HG02981 (cell line): ENCODE data around the gene MMP13.
"Not testable (repeated sequence)": the region's sequence is repeated elsewhere in the genome, so short reads cannot be mapped to it uniquely, and the experiment has no call there.

Source experiments
- ATAC-seq: cut with Tn5 transposase; IDR thresholded peaks from one replicate; pipeline ENCODE4 v1.9.1; 2021; ENCODE audit warnings: mild to moderate bottlenecking, moderate library complexity; ENCODE audit not compliant: unreplicated experiment

The MMP13 gene

GRCh38 chr11:102936864-102937509 lies 18.5 kb downstream of the MMP13 start:
- no peak for ATAC-seq

- ATAC-seq: no peak
Measured at GRCh38 chr11:102935514-102935913, 20.0 kb downstream of the MMP13 start.

- no peak for ATAC-seq
Measured at GRCh38 chr11:102934735-102935134, 20.8 kb downstream of the MMP13 start.

DNA sequence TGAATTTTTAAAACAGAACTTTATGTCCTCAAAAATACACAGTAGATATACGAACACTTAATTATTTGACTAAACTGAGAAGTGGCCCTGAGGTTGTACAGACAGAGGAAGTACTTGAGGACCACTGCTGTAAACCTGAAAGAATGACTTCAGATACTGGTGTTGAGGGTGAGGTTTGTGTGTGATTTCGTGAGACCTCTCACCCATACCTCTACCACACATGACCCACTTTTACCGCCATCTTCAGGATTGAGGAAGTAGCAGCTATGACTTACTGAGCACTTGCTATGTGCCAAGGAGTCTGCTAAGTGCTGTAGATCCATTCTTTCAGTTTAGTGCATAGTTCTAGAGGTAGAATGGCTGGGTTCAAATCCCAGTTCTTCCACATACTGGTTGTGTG lies 21.9 kb downstream of the MMP13 start:
- peak; percentile 55 for ATAC-seq

DNA sequence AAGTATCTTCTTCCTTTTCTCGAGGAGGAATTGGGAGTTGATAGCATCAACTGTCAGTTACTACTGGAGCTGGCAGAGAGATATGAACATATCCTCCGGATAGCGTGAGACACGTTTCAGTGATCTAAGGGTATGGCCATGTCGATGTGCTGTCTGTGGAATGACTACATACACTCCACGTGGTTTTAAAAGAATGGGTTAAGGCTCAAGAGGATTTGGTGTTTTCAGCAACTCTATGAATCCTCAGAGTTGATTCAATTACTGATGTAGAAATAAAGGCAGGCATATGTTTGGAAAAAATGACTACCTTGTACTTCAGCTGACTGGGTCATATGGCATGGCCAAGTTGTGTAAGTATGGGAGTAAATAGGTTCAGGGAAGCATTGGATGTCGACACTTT lies 22.9 kb downstream of the MMP13 start:
- ATAC-seq: no peak

DNA sequence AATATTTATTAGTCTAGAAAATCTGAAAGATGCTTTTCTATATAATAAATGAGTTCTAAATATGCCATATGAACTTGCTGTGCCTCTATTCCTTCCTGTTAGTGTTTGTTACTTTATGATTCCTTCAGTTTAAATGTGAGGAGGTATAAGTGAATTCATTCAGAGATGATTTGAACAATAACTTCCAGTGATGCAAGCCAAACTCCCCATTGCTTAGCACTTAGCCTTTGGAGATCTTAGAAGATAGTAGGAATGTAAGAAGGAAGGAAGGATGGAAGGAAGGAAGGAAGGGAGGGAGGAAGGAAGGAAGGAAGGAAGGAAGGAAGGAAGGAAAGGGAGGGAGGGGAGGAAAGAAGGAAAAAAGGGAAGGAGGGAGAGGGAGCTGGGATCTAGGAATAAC lies 25.1 kb downstream of the MMP13 start:
- ATAC-seq: no peak

DNA sequence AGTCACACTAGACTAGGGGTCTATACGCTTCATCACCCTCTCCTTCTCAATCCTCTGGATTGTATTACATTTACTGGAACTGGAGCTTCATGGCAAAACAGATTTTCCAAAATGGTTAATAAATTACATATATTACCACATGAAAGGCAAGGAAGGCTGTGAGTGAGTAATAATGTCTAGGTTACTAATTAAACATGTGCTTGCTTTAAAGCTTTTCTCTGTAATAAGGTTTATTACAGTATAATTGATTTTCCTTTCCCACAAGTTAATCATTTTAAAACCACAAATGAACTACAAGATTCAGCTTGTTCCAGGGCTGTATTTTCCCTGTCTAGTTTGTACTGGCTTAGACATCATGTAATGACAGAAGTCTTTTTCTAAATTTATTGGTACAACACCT lies 25.6 kb downstream of the MMP13 start:
- no peak for ATAC-seq

DNA sequence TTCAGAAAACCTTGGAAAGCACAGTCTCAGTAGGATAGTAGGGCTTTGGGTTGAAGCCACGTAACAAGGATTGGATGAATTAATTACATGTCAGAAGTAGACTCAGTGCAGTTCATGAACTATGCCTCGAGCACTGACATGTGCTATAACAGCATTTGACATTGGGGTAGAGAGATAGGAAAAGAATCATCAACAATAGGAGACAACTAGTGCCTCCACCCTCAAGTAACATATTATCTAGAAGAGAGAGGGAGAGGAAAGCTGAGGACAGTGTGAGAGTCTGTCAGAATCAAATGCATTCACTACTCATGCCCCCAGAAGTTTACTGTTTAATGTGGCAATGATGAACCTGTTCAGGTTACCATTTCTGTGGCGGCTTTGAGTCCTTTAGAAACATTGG lies 26.4 kb downstream of the MMP13 start:
- no peak for ATAC-seq

DNA sequence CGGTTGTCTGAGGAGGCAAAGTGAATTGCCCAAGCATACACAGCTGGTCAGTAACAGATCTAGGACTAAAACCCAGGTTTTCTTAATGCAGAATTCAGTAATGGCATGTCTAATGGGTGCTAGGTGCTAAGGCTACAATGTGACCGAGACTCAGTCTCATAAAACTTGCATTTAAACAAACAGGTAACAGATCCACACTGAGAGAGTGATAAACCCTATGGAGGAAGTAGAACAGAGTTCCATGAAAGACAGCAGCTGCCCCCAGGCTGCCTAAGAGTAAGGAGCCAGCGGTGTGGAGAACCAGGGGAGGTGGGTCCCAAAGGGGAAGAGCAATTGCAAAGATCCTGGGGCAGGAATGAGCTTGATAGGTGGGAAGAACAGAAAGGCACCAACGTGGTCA lies 27.3 kb downstream of the MMP13 start:
- no peak for ATAC-seq

DNA sequence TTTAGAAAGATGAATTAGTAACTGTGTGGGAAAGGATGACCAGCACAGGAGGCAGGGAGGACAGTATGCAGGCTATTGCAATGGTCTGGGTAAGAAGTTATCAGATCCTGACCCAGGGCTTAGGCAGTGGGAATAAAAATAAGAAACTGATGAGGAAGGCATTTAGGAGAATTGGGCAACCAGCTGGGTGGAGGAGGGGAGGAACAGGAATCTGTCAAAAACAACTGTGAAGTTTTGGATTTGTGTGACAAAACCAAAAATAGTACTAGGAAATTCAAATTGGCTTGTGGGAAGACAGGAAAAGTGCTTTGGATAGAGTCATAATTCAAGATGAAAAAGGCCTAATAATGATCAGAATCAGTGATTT lies 27.9 kb downstream of the MMP13 start:
- no peak for ATAC-seq

GRCh38 chr11:102926961-102927623 lies 28.4 kb downstream of the MMP13 start:
- no peak for ATAC-seq

- no peak for ATAC-seq
Measured at GRCh38 chr11:102926517-102926916, 29.0 kb downstream of the MMP13 start.

DNA sequence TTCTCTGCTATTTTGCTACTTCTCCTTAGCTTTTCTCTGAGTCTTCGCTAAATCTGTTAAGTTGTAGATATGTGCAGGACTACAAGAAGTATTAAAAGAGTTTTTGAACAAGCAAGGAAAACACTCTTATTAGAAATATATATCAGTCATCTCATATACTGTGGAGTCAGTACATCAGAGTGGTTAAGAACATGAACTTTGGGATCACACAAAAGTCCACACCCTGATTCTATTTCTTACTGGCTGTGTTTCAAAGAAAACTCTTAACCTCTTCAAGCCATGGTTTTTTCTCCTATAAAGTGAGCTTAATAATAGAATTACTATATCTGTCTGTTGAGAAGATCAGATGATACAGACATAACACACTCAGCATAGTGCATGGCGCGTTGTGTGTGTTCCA lies 29.5 kb downstream of the MMP13 start:
- no peak for ATAC-seq

- no peak for ATAC-seq
Measured at GRCh38 chr11:102924851-102925380, 30.6 kb downstream of the MMP13 start.

GRCh38 chr11:102921587-102922220 lies 33.8 kb downstream of the MMP13 start:
- no peak for ATAC-seq

GRCh38 chr11:102920118-102920684 lies 35.3 kb downstream of the MMP13 start:
- peak; percentile 88 for ATAC-seq

GRCh38 chr11:102915044-102915375 lies 40.5 kb downstream of the MMP13 start:
- ATAC-seq: no peak

DNA sequence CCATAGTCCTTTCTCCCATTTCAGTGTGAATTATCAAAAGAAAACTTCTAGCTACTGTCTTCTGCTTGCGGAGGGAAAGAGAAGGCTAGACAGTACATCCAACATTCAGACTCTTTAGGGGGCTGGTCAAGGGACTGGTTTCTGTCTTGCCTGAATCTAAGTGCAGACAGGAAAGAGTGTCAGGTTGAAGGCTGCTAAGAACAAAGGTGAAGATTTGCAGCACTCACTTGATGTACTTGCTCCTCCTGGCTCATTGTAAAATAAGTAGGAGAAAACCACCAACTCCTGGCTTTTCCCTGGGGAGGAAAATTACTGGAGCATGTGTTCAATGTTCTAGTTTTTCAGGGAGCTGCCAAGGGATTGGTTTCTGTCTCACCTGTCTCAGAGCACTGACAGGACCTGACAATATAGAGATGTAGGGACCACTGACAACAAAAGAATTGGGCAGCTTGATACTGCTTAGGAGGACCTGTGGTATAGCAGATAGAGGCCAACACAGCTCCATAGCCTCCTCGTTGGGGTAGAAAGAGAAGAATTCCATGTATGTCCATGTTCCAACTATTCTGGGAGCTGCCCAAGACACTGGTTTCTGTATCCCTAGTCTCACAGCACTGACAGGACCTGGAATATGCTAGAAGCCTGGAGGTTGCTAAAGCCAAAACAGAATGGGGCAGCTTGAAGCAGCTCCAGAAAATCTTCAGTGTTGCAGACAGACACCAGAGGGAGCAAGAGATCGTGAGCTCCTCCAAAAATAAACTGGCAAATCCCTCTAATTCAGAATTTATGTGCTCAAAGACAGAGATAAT lies 41.1 kb downstream of the MMP13 start:
- ATAC-seq: no peak

DNA sequence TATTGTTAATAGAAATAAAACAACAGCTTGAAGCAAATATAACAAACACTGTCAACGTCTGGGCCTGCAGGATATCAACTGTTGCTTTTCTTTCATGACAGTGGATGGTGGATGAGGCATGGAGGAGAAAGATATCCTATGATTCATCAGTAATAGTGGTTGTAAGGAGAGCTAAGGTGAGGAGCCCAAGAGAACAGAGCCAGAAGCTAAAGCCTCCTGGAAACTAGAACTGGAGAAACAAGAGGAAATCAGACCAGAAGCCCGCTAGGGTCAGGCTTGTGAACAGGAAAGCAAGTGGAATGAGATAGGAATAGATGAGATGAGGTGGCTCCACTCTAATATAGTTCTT lies 43.1 kb downstream of the MMP13 start:
- ATAC-seq: no peak

DNA sequence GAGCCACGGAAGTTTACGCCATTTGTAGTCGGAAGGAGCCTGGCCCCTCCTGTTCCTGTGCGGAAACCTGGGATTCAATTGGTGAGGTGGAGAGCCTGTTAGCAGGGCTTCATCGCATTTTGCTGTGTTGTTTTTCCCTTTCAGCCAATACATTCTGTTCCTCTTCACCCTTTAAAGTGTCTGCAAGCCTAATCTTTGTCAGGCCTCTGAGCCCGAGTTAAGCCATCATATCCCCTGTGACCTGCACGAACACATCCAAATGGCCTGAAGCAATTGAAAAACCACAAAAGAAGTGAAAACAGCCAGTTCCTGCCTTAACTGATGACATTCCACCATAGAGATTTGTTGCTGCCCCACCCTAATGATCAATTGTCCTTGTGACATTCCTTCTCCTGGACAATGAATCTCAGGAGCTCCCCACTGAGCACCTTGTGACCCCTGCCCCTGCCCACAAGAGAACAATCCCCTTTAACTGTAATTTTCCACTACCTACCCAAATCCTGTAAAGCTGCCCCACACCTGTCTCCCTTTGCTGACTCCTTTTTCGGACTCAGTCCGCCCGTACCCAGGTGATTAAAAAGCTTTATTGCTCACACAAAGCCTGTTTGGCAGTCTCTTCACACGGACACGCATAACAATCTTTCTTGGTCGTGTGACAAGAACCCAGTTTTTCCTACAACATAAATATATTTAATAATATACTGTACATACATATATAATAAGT lies 43.6 kb downstream of the MMP13 start:
- no peak for ATAC-seq

DNA sequence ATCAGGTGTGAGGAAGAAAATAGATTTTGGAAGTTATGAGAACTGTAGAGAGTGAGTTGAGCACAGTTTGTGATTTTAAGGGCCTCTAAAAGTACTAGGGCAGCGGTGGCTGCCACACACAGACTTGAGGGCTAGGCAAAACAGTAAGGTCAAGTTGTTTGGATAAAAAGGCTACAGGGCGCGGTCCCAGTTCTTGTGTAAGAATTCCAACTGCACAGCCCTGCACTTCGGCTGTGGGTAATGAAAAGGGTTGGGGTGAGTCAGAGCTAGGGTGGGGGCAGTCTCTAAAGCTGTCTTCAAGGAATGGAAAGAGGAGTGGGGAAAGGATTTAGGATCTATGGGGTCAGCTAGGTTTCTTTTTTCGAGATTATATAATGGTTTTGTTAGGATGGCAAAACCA lies 49.7 kb downstream of the MMP13 start:
- ATAC-seq: not testable (repeated sequence)
